ACC112 (cell line): ENCODE measurements around the gene IMMP2L.
"Not testable (repeated sequence)": the region's sequence is repeated elsewhere in the genome, so short reads cannot be mapped to it uniquely, and the experiment has no call there.

Experiments used
- H2AFZ ChIP-seq: fragments of 200-600 bp; sonication (generic); one replicate; pipeline ENCODE4 v1.6.0; 2017; ENCODE audit warnings: antibody characterized with exemption, low read length; ENCODE audit not compliant: unreplicated experiment
- H3K27ac ChIP-seq: fragments of 200-600 bp; sonication (generic); 2 replicates; pipeline ENCODE4 v1.5.1; 2014; ENCODE audit warnings: low read depth, mild to moderate bottlenecking, antibody characterized with exemption, low read length, moderate library complexity
- H3K27me3 ChIP-seq: fragments of 200-600 bp; sonication (generic); 2 replicates; pipeline ENCODE4 v1.6.1; 2014; ENCODE audit warnings: mild to moderate bottlenecking, antibody characterized with exemption, low read length, moderate library complexity, mixed read lengths; ENCODE audit not compliant: insufficient read depth
- H3K36me3 ChIP-seq: fragments of 200-600 bp; sonication (generic); 2 replicates; pipeline ENCODE4 v1.6.1; 2016; ENCODE audit warnings: mild to moderate bottlenecking, antibody characterized with exemption, low read length, moderate library complexity, mixed read lengths; ENCODE audit not compliant: insufficient read depth
- H3K4me1 ChIP-seq: fragments of 200-600 bp; sonication (generic); one replicate; pipeline ENCODE4 v1.6.1; 2016; ENCODE audit warnings: low read length, mixed read lengths; ENCODE audit not compliant: insufficient read depth, unreplicated experiment, control insufficient read depth
- H3K4me3 ChIP-seq: fragments of 200-600 bp; sonication (generic); 2 replicates; pipeline ENCODE4 v1.5.1; 2014; ENCODE audit warnings: mild to moderate bottlenecking, low read depth, low read length
- H3K79me2 ChIP-seq: fragments of 200-600 bp; sonication (generic); one replicate; pipeline ENCODE4 v1.6.0; 2016; ENCODE audit warnings: low read length; ENCODE audit not compliant: control insufficient read depth, unreplicated experiment, insufficient read depth

The IMMP2L gene

DNA sequence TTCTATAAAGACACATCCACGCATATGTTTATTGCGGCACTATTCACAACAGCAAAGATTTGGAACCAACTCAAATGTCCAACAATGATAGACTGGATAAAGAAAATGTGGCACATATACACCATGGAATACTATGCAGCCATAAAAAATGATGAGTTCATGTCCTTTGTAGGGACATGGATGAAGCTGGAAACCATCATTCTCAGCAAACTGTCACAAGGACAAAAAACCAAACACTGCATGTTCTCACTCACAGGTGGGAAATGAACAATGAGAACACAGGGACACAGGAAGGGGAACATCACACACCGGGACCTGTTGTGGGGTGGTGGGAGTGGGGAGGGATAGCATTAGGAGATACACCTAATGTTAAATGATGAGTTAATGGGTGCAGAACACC lies 238.6 kb downstream of the IMMP2L start:
- H2AFZ ChIP-seq, H3K4me3 ChIP-seq, H3K27ac ChIP-seq, H3K79me2 ChIP-seq, H3K27me3 ChIP-seq, H3K36me3 ChIP-seq, H3K4me1 ChIP-seq: not testable (repeated sequence)

DNA sequence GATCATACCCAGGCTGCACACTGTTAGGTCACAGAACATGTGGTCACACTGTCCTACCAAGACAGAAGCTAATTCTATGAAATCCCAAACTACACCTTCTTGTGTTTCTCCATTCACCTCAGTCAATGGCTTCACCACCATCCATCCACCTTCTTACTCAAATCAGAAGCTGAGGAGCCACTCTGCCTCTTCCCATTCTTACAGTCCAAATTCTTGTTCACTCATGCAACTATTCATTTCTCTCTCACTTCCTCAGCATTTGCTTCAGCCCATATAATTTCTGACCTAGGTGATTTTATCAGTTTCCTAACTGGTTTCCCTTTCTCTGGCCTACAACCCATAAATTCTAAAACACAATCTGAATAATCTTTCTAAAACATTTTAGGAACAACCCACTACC lies 242.2 kb downstream of the IMMP2L start:
- no peak overlapping the region for H3K27ac ChIP-seq
- H3K36me3 ChIP-seq: no peaks in the 10 kb centered on the region
- no peaks in the 10 kb centered on the region for H3K79me2 ChIP-seq
- H3K4me1 ChIP-seq: no peaks in the 10 kb centered on the region
- no peaks in the 10 kb centered on the region for H3K27me3 ChIP-seq
- no peak overlapping the region for H2AFZ ChIP-seq
- no peak overlapping the region for H3K4me3 ChIP-seq

DNA sequence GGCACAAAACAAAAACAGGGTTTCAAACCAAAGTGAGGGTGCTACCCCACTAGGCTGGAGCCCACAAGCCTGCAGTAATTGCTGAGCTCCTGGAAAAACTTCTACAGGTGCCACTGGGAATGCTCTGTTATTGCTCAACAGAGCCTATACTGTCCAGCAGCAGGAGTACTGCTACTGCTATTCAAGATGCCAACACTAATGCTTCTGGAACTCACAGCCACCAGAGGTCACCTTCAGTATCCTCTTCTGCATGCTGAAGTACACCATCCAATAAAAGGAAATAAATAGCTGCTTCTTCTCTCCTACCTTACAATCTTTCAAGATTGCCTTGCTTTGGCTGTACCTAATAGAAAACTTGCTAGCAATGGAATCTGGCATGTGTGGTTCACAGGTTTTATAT lies 249.3 kb downstream of the IMMP2L start:
- H3K4me3 ChIP-seq: no peak overlapping the region
- H3K27me3 ChIP-seq: no peaks in the 10 kb centered on the region
- no peaks in the 10 kb centered on the region for H3K4me1 ChIP-seq
- H3K36me3 ChIP-seq: no peaks in the 10 kb centered on the region
- no peak overlapping the region for H2AFZ ChIP-seq
- no peak overlapping the region for H3K27ac ChIP-seq
- H3K79me2 ChIP-seq: no peaks in the 10 kb centered on the region

DNA sequence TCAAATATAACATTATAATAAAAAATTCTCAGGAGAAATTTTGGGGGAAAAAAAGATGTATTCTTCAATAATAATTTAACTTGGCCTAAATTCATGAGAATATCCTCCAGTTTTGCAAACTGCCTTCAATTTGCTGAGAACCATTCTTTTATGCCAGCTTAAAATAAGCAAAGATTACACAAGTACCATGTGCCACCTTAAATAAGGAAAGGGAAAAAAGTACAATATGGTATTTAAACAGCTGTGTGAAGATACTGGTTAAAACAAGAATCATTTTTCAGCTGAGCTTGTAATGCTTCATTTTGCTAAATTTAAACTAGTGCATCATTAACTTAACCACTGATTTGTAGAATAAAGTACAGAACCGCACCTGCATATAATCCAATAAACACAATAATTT lies 253.6 kb downstream of the IMMP2L start:
- Histone ChIP-seq H3K27ac (no peak overlapping the region), H3K4me1 (no peaks in the 10 kb centered on the region), H3K27me3 (no peaks in the 10 kb centered on the region), H3K36me3 (no peaks in the 10 kb centered on the region), H3K79me2 (no peaks in the 10 kb centered on the region), H3K4me3 (no peak overlapping the region), H2AFZ (no peak overlapping the region)

DNA sequence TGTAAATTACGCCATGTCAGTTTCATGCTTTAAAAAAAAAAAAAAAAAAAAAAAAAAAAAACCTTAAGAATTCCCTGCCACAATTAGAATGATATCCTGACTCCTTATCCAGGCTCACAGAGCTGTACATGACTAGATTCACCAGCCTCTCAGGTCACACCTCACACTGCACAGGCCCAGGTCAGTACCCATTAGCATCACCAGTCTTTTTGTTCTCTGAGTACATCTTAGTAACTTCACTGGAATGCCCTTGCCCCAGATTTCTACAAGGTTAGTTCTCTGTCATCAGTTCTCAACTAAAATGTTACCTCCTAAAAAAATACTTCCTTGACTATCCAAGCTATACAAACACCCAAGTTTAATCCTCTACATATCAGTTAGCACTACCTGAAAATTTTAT lies 260.4 kb downstream of the IMMP2L start:
- Histone ChIP-seq H3K27me3 (no peaks in the 10 kb centered on the region), H2AFZ (no peak overlapping the region), H3K4me3 (no peak overlapping the region), H3K79me2 (no peaks in the 10 kb centered on the region), H3K4me1 (no peaks in the 10 kb centered on the region), H3K27ac (no peak overlapping the region), H3K36me3 (no peaks in the 10 kb centered on the region)

DNA sequence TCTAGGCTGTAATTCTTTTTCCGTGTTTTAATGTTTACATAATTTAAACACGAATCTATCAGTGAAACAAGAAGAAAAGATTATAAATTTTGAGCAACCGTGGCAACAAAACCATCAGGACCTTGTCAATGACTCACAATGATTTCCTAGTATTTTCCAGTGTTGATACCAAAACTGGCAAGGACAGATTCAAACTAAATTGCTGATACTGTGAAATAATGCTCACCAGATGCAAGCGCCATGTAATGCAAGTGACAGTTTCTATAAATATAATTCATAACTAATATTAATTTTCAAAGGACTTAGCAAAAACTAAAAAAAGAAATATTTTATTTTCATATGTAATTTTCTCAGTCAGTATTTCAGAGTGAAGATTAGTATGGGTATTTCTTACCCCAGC lies 267.8 kb downstream of the IMMP2L start:
- Histone ChIP-seq H3K4me3 (no peak overlapping the region), H3K4me1 (no peaks in the 10 kb centered on the region), H2AFZ (no peak overlapping the region), H3K79me2 (no peaks in the 10 kb centered on the region), H3K27me3 (no peaks in the 10 kb centered on the region), H3K27ac (no peak overlapping the region), H3K36me3 (no peaks in the 10 kb centered on the region)

DNA sequence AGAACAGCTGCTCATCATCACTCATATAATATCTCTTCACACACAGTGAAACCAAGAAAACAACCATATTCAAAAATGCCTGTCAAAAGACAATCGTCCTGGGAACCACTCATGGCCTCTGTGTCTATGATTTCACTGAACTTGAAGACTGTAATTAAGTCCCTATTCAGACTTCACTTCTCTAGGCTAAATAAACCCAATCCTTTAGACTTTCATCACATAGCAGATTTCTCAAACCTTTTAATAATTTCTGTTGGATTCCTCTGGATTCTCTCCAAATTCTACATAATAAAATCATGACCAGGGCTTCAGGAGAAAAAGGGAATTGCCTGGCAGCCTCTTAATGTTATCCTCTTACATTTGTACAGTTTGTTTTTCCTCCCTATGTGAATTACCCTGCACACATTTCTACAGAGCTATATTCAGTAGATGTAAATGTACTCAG lies 270.2 kb downstream of the IMMP2L start:
- Histone ChIP-seq H3K27ac (no peak overlapping the region), H2AFZ (no peak overlapping the region), H3K4me3 (no peak overlapping the region), H3K79me2 (no peaks in the 10 kb centered on the region), H3K36me3 (no peaks in the 10 kb centered on the region), H3K27me3 (no peaks in the 10 kb centered on the region), H3K4me1 (no peaks in the 10 kb centered on the region)

DNA sequence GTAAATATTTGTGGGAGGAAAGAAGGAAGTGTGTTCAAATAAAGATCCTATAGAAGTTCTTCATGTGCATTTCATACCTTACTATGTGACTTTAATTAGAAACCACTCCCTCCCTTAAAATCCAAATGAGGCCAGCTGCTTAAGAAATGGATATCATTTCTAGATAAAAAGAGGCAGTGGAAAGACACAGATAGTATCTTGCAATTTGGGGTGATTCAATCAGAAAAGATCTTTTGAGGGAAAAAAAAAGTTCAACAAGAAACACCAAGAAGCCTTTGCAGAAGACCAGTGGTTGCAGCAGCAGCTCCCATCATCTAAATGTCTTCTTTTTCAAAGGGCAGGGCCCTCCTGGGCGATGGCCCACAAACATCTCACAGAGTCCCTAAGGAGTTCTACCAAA lies 271.3 kb downstream of the IMMP2L start:
- no peaks in the 10 kb centered on the region for H3K27me3 ChIP-seq
- no peaks in the 10 kb centered on the region for H3K79me2 ChIP-seq
- H2AFZ ChIP-seq: no peak overlapping the region

DNA sequence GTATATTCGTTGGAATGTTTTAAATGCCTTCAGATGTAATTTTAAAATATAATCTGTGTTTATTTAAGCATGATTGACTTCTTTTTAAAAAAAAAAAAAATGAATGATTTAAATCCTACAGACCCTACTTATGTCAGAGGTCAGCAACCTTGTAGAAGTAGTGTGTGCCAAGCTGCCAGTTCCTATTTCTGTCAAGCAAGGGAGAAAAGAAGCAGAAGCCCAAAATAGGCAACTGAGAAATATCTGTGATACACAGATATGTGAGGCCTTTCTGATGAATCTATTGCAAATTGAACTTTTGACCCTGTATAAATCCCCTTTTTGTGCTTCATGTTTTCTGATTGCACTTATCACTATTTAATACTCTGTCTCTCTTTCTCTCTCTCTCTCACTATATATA lies 271.9 kb downstream of the IMMP2L start:
- H3K27me3 ChIP-seq: no peaks in the 10 kb centered on the region
- no peaks in the 10 kb centered on the region for H3K36me3 ChIP-seq
- no peaks in the 10 kb centered on the region for H3K79me2 ChIP-seq
- no peak overlapping the region for H3K4me3 ChIP-seq
- no peaks in the 10 kb centered on the region for H3K4me1 ChIP-seq
- H3K27ac ChIP-seq: no peak overlapping the region
- H2AFZ ChIP-seq: no peak overlapping the region

More for the DNA sequence above, 271.3 kb downstream of the IMMP2L start:
- Histone ChIP-seq H3K4me1 (no peaks in the 10 kb centered on the region), H3K36me3 (no peaks in the 10 kb centered on the region), H3K27ac (no peak overlapping the region), H3K4me3 (no peak overlapping the region)

DNA sequence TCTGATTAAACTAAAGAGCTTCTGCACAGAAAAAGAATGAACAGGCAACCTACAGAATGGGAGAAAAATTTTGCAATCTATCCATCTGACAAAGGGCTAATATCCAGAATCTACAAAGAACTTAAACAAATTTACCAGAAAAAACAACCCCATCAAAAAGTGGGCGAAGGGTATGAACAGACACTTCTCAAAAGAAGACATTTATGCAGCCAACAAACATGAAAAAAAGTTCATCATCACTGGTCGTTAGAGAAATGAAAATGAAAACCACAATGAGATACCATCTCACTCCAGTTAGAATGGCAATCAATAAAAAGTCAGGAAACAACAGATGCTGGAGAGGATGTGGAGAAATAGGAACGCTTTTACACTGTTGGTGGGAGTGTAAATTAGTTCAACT lies 273.9 kb downstream of the IMMP2L start:
- not testable (repeated sequence) for H3K4me1 ChIP-seq, H2AFZ ChIP-seq, H3K79me2 ChIP-seq, H3K27ac ChIP-seq, H3K4me3 ChIP-seq, H3K27me3 ChIP-seq, H3K36me3 ChIP-seq

DNA sequence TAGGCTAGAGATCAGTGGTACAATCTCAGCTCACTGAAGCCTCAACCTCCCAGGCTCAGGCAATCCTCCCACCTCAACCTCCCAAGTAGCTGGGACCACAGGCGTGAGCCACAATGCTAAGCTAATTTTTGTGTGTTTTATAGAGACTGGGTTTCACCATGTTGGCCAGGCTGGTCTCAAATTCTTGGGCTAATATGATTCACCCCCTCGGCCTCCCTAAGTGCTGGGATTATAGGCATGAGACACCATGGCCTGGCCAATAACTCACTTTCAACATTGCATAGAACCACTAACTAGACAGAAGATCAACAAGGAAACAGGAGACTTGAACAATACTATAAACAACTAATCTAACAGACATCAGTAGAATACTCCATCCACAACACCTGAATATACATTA lies 279.7 kb downstream of the IMMP2L start:
- Histone ChIP-seq H3K79me2 (no peaks in the 10 kb centered on the region), H2AFZ (no peak overlapping the region), H3K36me3 (no peaks in the 10 kb centered on the region), H3K4me1 (no peaks in the 10 kb centered on the region), H3K4me3 (no peak overlapping the region), H3K27me3 (no peaks in the 10 kb centered on the region), H3K27ac (no peak overlapping the region)

DNA sequence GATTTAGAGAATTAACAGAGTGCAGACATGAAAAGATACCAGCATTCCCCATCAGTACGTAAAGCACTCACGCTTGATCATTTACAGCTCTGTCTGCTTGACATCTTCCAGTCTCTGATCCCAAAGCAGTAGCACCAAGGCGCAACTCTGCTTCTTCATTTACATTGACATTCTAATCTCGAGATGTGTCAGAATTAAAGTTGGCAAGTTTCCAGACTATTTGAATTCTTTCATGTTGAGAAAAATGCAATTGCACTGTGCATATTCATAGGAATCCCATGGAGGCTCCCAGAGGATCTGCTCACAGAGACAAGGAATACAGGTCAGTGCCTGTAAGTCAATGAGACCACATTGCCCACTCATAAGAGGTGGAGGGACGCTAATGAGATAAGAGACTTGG lies 287.4 kb downstream of the IMMP2L start:
- H3K4me3 ChIP-seq: no peak overlapping the region
- H3K79me2 ChIP-seq: no peaks in the 10 kb centered on the region
- H3K4me1 ChIP-seq: no peaks in the 10 kb centered on the region
- H2AFZ ChIP-seq: no peak overlapping the region
- no peak overlapping the region for H3K27ac ChIP-seq
- no peaks in the 10 kb centered on the region for H3K27me3 ChIP-seq
- H3K36me3 ChIP-seq: no peaks in the 10 kb centered on the region
